HG02759 (cell line): ENCODE data around the gene SPRR2G.
"Not testable (repeated sequence)": the region's sequence is repeated elsewhere in the genome, so short reads cannot be mapped to it uniquely, and the experiment has no call there.

ENCODE experiments used
- ATAC-seq: cut with Tn5 transposase; IDR thresholded peaks from one replicate; pipeline ENCODE4 v1.9.1; 2021; ENCODE audit warnings: mild to moderate bottlenecking, moderate library complexity; ENCODE audit not compliant: unreplicated experiment

SPRR2G gene

GRCh38 chr1:153150846-153151245 is at the start of gene SPRR2G:
Gene SPRR2G, minus strand, starts transcription at chr1:153150890. Its CDS starts 780 bp downstream, at chr1:153150110.
- no peak for ATAC-seq

- no peak for ATAC-seq
Observed at GRCh38 chr1:153195216-153195615, 44.5 kb upstream of the SPRR2G start.

- no peak for ATAC-seq
Observed at GRCh38 chr1:153194331-153195050, 43.8 kb upstream of the SPRR2G start.

- no peak for ATAC-seq
Observed at GRCh38 chr1:153192697-153193096, 42.0 kb upstream of the SPRR2G start.

GRCh38 chr1:153190373-153190772 is 39.7 kb upstream of the SPRR2G start:
- no peak for ATAC-seq

GRCh38 chr1:153188301-153188700 is 37.6 kb upstream of the SPRR2G start:
- ATAC-seq = not testable (repeated sequence)

- ATAC-seq = no peak
Observed at GRCh38 chr1:153180556-153180955, 29.9 kb upstream of the SPRR2G start.

GRCh38 chr1:153178922-153179321 is 28.2 kb upstream of the SPRR2G start:
- ATAC-seq = no peak

GRCh38 chr1:153174624-153175023 is 23.9 kb upstream of the SPRR2G start:
- no peak for ATAC-seq

- no peak for ATAC-seq
Observed at GRCh38 chr1:153168686-153169085, 18.0 kb upstream of the SPRR2G start.

- ATAC-seq = no peak
Observed at GRCh38 chr1:153155541-153155940, 4.9 kb upstream of the SPRR2G start.

- no peak for ATAC-seq
Observed at GRCh38 chr1:153152481-153152880, 1.8 kb upstream of the SPRR2G start.

- ATAC-seq = no peak
Observed at GRCh38 chr1:153141377-153141776, 9.3 kb downstream of the SPRR2G start.

- ATAC-seq = no peak
Observed at GRCh38 chr1:153140484-153140883, 10.2 kb downstream of the SPRR2G start.

- ATAC-seq = no peak
Observed at GRCh38 chr1:153133743-153134142, 16.9 kb downstream of the SPRR2G start.

GRCh38 chr1:153133267-153133666 is 17.4 kb downstream of the SPRR2G start:
- ATAC-seq = no peak

- not testable (repeated sequence) for ATAC-seq
Observed at GRCh38 chr1:153128688-153129087, 22.0 kb downstream of the SPRR2G start.

GRCh38 chr1:153127296-153127695 is 23.4 kb downstream of the SPRR2G start:
- ATAC-seq = no peak

GRCh38 chr1:153125536-153125935 is 25.2 kb downstream of the SPRR2G start:
- no peak for ATAC-seq

- not testable (repeated sequence) for ATAC-seq
Observed at GRCh38 chr1:153123793-153124192, 26.9 kb downstream of the SPRR2G start.

GRCh38 chr1:153122831-153123421 is 27.8 kb downstream of the SPRR2G start:
- no peak for ATAC-seq

GRCh38 chr1:153120945-153121344 is 29.7 kb downstream of the SPRR2G start:
- no peak for ATAC-seq
